DMS53 treated with DMSO at 0.1 percent for 48 hours (cell line): Measurements from ENCODE around the gene SMARCAL1.

Experiments used
- DNase-seq: peaks from one replicate; lab custom pipeline; 2025; ENCODE audit not compliant: unreplicated experiment; lab: John Stamatoyannopoulos, UW

SMARCAL1 gene

DNA sequence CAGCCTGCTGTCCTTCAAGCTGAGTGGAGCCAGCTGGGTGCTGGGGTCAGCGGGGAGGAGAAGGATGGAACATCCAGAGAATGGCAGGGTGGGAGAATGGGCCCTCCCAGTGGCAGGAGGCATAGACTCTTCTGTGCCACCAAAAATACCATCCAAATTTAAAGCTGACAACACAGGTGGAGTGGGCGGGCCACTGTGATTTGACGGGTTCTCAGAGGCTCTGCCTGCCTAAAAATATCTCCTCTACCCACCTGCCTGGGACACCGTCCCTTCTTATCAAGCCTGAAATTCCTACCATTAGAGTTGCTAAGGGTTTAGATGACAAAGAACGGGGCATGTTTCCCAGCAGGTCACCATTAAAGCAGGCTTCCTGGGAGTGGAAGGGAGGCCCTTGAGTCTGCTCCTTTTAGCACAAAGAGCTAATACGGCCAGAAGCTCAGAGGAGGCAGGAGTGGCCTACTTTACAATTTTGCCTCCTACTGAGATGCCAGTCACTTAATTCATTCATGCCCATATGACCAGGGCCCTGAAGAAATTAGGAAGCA lies 20.2 kb upstream of the SMARCAL1 start:
- no peak for DNase-seq

DNA sequence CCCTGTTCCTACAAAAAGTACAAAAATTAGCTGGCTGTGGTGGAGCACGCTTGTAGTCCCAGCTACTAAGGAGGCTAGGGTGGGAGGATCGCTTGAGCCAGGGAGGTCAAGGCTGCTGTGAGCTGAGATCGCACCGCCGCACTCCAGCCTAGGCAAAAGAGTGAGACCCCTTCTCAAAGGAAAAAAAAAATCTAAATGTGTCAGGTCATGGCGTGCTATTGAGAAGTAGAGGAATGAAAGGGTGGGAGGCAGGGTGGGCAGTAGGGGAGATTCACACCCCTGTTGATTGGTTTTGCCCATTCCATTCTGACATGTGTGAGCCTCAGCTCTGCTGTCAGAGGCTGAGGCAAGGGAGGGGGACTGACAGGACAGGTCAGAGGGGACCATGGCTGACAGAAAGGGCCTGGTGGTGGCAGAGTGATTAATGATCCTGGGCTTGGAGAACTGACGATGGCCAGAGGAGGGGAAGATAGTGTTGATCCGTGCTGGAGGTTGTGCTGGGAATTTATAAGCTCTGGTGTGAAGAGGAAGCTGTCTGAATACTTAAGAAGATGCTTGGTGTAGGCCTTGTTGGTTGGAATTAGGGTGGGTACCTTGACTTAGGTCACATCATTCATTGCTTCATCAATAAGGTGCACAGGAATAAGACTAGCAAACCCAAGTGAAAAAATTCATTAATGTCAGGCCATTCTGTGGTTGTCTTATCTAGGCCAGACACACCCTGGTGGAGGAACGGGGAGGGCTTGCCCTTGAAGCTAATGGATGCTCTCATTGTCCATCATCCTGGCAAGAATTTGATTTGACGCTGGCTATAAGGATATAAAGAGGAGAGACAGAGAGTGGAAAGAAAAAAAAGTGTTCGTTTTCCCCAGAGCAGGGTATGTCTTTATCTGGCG lies 19.1 kb upstream of the SMARCAL1 start:
- DNase-seq = no peak

DNA sequence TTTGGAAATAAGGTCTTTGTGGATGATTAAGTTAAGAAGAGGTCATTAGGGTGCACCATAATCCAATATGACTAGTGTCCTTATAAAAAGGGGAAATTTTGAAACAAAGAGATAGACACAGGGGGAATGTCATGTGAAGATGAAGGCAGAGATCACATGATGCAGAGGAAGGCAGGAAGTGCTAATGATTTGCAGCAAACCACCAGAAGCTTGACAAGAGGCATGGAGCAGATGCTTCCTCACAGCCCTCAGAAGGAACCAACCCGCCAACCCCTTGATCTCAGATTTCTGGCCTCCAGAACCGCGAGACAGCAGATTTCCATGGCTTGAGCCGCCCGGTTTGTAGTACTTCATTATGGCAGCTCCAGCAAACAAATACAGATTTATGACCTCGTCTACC lies 17.4 kb upstream of the SMARCAL1 start:
- no peak for DNase-seq

DNA sequence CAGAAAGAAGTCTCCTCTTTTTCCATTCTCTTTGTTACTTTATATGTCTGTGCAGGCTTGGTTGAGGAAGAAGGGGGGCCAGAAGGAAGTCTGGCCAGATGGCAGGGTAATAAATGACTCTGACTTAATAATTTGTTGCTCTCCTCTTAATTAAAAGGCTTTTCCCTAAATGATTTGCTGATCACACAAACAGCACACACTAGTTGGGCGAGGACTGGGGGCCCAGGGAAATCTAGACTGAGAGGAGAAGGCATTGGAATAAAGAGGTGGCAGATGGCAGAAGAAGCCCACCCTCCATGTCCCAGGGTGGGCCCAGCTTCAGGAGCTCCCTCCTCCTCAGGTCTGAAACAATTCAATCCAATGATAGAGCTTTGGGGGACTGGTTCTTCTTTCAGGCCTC lies 12.7 kb upstream of the SMARCAL1 start:
- no peak for DNase-seq

DNA sequence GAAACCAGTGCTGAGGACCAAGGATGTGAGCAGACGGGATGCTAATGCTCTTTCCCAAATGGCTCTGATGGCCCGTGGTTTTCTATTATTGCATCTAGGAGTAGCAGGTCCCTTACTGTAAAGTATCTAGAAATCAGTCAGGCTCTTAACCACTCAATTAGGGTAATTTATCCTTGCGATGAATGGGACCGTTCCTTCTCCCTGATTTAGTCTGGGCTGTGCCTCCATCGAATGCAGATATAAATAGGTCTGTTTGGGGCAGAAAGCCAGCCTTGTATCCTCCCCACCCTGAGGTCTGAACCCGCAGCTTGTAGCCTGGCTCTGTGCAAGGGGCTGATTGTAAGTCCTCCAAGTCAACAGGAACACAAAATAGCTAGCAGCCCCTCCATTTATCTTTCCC lies 9.5 kb upstream of the SMARCAL1 start:
- no peak for DNase-seq

DNA sequence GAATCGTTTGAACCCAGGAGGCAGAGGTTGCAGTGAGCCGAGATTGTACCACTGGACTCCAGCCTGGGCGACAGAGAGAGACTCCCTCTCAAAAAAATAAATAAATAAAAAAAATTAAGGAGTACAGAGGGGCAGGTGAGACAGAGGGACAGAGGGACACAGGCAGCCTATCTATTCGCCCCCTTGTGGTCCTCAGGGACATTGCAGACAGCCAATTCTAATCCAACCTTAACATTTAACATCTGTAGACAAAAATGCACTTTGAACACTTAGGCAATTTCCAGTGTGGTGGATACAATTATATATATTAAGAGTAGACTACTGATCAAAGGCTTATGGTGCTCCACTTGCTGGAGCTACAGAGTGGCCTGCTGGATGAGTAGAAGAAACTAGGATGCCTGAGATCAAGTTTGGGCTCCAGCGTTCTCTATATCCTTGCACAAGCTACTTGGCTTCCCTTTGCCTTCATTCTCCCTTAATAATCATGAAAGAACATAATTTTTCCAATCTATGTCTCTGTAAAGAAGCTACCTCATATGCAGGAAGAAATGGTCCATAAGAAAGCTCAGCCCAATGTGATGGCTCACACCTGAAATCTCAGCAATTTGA lies 8.2 kb upstream of the SMARCAL1 start:
- peak; percentile 19 for DNase-seq

DNA sequence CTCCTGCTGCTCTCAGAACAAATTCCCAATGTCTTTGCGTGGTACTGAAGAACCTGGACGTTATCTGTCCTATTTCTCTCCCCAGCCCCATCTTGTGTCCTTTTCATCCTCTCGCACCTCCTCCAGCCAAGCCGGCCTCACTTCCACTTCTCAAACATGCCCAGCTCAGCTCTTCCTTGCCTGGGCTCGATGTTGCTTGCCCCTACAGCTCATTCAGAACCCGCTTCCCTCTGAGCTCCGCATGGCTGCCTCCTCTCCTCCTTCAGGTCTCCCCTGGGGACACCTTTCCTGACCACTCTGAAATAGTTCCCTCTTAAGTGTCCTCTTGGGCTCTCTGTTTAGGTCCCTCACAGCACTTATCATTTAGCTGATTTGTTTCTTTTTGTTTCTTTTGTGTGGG lies 6.7 kb upstream of the SMARCAL1 start:
- no peak for DNase-seq

DNA sequence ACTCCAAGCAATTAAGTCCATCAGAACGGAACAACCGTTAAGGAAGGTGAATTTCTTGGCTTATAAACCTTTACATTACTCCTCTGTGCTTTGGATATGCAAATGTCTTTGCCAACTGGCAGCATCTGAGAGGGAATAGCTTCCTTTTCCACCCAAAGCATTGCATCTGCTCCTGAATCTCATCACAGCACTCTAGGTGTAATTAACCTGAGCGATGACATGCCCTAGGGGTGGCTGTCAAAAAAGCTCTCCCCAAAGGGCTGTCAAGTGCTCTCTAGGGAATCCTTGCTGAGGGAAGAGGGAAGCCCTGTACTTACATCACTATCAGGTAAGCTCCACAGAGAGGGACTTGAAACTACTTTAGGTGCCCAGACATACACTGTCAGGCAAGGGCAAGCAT lies 5.5 kb upstream of the SMARCAL1 start:
- DNase-seq = no peak

DNA sequence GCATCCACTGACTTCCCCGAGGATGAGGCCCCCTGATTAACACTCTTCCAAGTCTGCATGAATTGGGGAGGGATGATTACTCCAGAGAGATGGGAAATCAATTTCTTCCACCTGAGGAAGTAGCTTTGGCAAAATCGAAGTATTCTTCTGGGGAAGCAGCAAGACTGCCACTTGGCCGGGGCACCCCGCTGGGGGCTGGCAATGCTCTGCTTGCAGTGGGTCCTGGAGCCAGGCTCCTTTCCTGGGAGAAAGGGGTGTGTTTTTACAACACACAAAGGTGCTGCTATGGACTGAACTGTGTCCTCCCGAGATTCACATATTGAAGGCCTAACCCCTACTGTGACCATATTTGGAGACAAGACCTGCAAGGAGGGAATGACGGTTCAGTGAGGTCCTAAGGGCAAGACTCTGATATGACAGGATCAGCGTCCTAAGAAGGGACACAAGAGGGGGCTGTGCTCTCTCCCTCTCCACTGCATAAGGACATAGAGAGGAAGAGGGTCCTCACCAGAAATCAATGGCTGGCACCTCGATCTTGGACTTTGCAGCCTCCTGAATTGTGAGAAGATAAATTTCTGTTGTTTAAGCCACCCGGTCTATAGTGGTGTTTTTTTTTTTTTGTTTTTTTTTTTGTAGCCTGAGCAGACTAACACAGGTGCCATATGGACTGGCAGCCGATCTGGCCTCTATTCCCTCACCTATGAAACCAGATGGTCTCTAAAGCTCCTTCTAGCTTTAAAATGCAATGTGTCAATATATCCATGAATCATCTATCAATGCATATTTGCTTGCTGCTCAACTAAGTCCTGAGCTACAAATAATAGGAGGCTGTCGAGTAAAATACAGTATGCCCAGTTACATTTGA lies 3.6 kb upstream of the SMARCAL1 start:
- no peak for DNase-seq

DNA sequence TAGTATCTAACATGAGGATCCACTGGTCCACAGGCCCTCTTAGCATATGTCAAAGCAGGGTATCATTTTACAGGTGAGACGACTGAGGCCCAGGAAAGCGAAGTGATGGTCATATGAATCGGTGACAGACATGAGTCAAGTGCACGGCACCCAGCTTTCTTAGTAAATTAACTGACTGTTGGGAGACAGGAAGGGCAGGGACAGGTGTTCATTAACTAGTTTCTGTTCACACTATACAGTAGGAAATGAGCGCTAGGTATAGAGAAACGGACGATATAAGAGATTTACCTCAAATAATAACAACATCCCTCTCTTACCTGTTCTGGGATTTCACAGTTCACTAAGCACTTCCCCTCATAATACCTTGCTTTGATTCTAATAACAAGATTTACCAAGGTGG lies 1.7 kb upstream of the SMARCAL1 start:
- no peak for DNase-seq

DNA sequence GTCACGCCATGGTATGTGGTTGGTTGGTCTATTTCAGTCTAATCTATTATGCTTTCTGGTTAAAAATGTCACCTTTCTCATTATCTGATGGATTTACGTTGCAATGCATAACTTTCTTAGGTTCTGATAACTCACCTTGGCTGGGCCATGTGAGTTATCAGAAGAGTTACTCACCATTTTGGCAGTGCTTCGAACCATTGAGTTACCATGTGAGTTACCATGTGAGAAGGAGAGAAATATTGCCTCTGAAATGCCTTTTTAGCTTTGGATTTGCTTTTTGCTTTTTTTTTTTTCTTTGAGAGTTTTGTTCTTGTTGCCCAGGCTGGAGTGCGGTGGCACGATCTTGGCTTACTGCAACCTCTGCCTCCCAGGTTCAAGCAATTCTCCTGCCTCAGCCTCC lies 1.6 kb downstream of the SMARCAL1 start:
- DNase-seq = no peak

DNA sequence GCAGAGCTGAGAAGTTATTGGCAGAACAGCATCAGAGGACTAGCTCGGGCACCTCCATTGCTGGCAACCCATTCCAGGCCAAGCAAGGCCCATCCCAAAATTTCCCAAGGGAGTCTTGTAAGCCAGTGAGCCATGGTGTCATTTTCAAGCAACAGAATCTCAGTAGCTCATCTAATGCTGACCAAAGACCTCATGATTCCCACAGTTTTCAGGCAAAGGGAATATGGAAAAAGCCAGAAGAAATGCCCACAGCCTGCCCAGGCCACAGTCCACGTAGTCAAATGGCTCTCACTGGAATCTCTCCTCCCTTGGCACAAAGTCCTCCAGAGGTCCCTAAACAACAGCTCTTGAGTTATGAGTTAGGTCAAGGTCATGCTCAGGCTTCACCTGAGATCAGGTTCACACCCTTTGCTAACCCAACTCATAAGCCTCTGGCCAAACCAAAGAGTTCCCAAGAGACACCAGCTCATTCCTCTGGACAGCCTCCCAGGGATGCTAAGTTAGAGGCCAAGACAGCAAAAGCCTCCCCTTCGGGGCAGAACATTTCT lies 2.6 kb downstream of the SMARCAL1 start:
- DNase-seq = no peak

DNA sequence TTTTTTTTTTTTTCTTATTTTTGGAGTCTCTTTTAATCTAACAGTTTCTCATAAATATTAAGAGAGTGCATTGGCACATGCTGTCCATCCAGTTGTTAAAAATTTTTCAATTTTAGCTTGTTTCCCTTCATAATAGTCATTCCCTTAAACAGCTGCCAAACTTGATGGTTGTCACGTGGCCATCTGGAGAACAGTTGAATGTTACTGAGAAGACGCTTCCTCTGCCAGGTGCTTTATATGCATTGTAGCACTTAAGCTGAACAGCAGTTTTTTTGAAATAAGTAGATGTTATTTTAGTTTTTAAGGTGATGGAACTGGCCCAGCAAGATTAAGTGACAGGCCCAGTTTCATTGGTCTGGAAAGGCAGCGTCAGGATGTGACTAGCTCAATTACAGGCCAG lies 3.3 kb downstream of the SMARCAL1 start:
- no peak for DNase-seq

DNA sequence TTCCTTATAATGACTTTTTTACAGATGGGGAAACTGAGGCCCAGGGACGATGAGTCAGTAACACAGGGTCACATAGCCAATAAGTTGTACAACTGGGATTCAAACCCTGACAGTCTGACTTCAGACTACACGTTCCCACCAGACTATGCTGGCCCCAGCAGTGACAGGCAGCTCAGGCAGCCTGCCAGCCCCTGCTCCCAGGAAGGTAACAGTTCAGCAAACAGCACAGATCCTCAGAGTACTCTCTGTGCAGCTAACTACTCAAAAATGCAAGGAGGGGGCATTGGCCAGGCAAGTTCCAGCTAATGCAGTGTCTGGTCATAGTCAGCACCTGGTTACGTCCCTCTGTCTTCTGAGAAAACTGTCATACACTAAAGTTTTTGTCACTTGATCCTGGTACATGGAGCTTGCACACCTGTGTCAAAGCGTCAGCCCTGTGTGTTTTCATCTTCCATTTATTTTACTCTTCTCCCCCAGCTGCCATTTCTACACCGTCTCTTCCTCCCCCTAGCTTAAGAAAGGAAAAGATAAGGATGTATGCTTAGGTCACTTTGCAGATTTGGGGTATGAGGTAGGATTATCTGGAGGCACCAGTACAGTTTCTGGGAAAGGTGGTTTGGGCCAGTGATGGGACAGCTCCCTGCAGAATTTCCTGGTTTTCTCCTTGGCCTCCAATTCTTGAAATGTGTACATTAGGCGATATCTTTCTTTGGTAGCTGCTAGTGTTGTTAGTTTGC lies 4.5 kb downstream of the SMARCAL1 start:
- no peak for DNase-seq

DNA sequence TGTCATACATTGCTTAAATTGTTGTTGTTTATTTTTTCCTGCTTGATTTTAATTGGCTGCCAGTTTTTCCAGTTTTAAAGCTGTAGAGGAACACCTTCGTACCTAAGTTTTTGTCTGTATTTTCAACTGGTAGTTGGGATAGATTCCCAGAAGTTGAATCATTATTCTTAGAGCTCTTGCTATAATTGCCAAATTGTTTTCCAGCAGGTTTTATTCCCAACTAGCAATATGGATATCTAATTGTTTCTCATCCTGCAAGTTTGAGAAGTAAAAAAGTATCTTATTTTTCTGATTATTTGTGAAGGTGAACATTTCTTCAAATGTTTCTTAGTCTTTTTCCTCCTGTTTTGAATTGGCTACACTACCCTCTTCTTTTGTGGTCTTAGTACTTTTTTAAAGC lies 6.7 kb downstream of the SMARCAL1 start:
- no peak for DNase-seq

DNA sequence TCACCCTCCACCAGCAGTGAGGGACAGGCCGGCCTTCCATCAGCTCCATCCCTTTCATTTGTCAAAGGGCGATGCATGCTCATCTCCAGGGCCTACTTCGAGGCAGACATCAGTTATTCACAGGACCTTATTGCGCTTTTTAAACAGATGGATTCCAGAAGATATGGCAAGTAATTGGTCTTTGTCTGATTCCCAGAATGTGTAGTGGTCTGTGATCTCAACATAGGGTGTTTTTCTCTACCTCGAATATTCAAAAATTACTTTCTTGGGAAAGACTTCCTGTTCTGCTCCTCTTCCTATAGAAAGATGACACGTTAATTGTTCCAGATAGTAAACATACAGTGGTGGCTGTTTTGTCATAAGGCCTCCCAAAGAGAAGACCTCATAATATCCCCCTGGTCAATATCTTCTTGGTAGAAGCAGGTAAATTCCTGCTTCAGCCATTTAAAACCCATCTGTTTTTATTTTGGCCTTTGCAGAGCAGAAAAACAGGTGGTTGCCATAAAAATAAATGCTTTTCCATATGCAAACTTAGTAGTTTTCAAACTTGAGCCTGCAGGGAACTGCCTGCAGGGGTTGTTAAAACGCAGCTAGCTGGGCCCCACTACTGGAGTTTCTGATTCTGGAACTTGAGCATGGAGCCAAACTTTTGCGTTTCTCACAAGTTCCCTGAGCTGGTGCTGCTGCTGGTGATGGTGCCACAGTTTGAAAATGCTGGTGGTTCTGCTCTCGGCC lies 8.2 kb downstream of the SMARCAL1 start:
- DNase-seq = no peak

DNA sequence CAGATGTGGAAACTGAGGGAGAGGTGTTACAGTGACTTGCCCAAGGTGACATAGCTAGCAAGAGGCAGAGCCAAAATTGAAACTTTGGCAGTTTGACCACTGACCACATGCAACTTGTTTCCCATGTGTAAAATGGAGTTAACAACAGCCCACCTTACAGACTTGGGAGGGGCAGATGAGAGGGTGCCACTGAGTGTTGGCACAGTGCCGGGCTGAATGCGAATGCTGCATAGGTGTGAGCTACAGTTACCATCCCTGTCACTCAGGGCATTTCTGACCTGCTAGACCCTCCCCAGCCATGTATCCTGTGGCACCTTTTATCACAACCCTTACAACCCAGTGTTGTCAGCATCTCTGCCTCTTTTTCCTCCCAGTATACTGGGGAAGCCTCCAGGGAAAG lies 10.8 kb downstream of the SMARCAL1 start:
- DNase-seq = no peak

DNA sequence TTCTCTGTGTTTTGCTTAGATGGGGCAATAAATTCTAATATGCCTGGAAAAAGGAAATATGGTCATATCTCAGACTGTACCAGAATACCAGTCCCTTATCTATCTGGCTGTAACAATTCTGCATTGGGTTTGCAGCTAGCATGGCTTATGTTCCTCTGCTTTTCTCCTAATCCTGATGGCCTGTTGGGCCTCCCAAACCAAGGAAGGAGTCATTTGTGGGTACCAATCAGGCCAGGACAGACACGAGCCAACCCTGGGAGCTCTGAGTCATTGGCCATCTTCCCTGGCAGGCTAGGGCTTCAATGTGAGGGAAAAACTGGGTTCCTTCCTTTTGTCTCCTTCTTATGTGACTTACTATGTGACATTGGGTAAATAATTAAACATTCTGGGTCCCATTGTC lies 12.0 kb downstream of the SMARCAL1 start:
- no peak for DNase-seq

DNA sequence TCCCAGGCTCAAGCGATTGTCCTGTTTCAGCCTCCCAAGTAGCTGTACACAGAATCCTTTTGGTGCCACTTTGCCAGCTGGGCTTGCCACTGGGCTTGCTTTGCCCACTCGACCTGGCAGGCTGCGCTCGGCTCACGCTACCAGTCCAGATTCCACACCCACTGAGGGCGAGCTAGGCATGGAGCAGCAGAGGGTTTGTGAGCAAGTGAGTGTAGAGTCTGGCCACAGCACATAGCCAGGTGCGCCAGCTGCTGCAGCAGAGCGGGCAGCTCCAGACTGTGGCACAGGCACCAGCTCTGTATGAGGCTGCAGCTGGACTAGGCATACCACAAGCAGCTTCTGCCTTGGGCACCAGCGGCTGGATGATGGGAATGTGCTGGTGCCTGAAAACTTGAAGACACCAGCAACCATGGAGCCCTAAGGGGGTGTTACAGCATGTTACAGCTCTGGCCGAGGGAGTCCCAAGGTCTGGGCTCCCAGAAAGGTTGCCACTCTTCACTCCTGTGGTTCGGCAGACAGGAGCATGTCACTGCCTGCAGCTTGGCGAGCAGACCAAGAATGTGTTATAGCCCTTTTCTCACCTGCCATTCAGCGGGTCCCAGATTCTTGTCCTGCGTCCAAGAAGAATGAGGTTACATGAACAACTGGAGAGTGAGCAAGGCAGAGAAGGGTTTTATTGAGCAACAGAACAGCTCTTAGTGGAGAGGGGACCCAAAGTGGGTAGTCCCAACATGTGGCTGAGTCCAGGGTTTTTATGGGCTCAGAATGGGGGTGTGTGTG lies 12.9 kb downstream of the SMARCAL1 start:
- DNase-seq = no peak
